Measurements from ENCODE around the gene SIM2. TPM values are rescaled to one million over a fixed set of nuclear protein-coding genes. Genes with fewer than 3 reads are reported as not detected.

The SIM2 gene
- total RNA-seq, 1 donor from 2014 or later, result not detected

DNA sequence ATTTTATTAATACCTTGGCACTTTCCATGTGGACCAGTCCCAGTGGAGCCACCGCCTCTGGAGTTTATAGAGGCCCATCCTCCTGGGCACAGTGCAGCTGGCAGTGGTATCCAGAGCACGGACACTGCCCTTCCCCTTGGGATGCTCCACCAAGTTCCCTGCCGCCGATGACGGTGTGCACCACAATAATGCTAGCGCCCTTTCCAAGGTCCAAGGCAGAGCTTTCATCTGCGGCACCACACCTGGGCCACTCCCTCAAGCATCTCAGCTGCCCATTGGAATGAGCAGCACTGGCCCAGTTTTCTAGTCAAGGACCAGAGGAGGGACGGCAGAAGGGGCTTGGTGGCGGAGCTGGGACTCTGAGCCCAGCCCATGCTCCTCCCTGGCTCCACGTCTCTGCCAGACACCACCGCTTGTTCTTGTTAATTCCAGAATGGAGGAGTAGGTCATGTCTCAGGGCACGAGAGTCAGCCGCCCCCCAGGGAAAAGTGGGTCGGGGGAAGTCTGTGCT is 24.5 kb downstream of the SIM2 start:
- Mint-ChIP-seq H3K27me3 (ENCODE audit: low read depth) (peaks cover 58% of the 10 kb centered on the region), H3K4me1 (no peaks in the 10 kb centered on the region)

DNA sequence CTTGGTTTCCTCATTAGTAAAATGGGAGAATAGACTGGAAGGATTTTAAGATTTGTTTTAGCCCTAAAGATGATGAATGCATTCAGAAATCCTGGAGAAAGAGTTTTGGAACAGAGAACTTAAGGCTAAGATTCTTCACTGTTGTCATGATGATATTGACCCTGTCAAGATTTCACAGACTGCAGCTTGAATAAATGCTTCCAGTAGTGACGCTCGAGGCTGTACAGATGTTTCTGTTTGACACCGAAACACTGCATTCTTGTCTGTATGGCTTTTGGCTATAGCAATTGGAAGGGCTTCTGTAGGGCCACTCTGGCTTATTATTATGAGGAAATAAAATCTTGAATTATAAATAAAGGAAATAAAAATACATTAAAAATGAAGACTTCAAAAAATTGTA is 25.7 kb downstream of the SIM2 start:
- Mint-ChIP-seq H3K27me3 (ENCODE audit: low read depth) (peaks cover 52% of the 10 kb centered on the region), H3K27ac (no peak overlapping the region), H3K36me3 (no peaks in the 10 kb centered on the region), H3K4me1 (peaks cover 2% of the 10 kb centered on the region), H3K9me3 (no peaks in the 10 kb centered on the region), H3K4me3 (no peak overlapping the region)
- DNase-seq (ENCODE audit: low spot score in 2 of 2, unreplicated experiment in 2 of 2), result no peak
- TF ChIP-seq, protein P1, sequence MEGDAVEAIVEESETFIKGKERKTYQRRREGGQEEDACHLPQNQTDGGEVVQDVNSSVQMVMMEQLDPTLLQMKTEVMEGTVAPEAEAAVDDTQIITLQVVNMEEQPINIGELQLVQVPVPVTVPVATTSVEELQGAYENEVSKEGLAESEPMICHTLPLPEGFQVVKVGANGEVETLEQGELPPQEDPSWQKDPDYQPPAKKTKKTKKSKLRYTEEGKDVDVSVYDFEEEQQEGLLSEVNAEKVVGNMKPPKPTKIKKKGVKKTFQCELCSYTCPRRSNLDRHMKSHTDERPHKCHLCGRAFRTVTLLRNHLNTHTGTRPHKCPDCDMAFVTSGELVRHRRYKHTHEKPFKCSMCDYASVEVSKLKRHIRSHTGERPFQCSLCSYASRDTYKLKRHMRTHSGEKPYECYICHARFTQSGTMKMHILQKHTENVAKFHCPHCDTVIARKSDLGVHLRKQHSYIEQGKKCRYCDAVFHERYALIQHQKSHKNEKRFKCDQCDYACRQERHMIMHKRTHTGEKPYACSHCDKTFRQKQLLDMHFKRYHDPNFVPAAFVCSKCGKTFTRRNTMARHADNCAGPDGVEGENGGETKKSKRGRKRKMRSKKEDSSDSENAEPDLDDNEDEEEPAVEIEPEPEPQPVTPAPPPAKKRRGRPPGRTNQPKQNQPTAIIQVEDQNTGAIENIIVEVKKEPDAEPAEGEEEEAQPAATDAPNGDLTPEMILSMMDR (IDR thresholded peaks at IDR 0.05; ENCODE audit: unreplicated experiment), result no peak

More for the DNA sequence above, 24.5 kb downstream of the SIM2 start:
- Mint-ChIP-seq H3K4me3 (no peak overlapping the region), H3K9me3 (no peaks in the 10 kb centered on the region), H3K36me3 (no peaks in the 10 kb centered on the region), H3K27ac (no peak overlapping the region)
- no peak for DNase-seq (ENCODE audit: low spot score in 2 of 2, unreplicated experiment in 2 of 2)
- TF ChIP-seq, protein P1 (IDR thresholded peaks at IDR 0.05; ENCODE audit: unreplicated experiment), result no peak

DNA sequence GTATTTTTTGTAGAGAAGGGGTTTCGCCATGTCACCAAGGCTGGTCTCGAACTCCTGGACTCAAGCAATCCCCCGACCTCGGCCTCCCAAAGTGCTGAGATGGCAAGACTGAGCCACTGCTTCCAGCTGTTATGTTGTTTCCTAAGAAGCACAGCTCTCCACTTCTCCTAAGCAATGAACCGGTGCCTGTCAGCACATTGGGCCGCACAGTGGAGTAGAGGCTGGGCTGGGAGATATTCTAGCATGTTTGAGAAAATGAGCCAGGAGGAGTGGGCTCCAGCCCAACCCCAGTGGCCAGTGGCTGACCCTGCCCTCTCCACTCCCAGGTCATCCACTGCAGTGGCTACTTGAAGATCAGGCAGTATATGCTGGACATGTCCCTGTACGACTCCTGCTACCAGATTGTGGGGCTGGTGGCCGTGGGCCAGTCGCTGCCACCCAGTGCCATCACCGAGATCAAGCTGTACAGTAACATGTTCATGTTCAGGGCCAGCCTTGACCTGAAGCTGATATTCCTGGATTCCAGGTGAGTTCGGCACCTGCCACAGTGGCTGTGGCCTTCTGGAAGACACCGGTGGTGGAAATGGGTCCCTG is 27.0 kb downstream of the SIM2 start:
- Mint-ChIP-seq H3K36me3 (no peaks in the 10 kb centered on the region), H3K9me3 (no peaks in the 10 kb centered on the region), H3K27me3 (ENCODE audit: low read depth) (peaks cover 53% of the 10 kb centered on the region), H3K27ac (no peak overlapping the region), H3K4me3 (no peak overlapping the region), H3K4me1 (peaks cover 2% of the 10 kb centered on the region)
- TF ChIP-seq, protein P1 (IDR thresholded peaks at IDR 0.05; ENCODE audit: unreplicated experiment), result no peak
- DNase-seq (ENCODE audit: low spot score in 2 of 2, unreplicated experiment in 2 of 2), result no peak

DNA sequence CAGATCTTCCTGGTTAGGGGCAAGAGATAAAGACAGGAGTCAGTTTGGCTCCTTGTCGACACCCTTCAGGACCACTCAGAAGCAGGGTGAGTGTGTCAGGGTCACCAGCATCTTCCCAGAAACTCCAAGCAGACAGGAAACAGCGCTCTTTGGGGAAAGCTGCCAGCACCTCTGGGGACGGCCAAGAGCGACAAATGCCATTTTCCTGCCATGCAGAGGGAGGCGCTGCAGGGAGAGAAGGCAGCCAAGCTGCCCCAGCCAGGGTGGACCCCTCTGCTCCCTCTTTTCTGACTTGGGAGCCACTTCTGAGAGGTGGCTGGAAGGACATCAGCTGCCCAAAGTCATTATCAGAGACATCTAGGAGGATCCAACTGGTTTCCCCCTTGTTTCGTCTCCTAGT is 29.0 kb downstream of the SIM2 start:
- H3K9me3 Mint-ChIP-seq, result no peaks in the 10 kb centered on the region
- no peaks in the 10 kb centered on the region for H3K36me3 Mint-ChIP-seq
- TF ChIP-seq, protein P1 (IDR thresholded peaks at IDR 0.05; ENCODE audit: unreplicated experiment), result no peak
- no peak overlapping the region for H3K27ac Mint-ChIP-seq
- H3K4me1 Mint-ChIP-seq, result peaks cover 2% of the 10 kb centered on the region
- no peak overlapping the region for H3K4me3 Mint-ChIP-seq
- peaks cover 53% of the 10 kb centered on the region for H3K27me3 Mint-ChIP-seq (ENCODE audit: low read depth)
- DNase-seq (ENCODE audit: low spot score in 2 of 2, unreplicated experiment in 2 of 2), result no peak

DNA sequence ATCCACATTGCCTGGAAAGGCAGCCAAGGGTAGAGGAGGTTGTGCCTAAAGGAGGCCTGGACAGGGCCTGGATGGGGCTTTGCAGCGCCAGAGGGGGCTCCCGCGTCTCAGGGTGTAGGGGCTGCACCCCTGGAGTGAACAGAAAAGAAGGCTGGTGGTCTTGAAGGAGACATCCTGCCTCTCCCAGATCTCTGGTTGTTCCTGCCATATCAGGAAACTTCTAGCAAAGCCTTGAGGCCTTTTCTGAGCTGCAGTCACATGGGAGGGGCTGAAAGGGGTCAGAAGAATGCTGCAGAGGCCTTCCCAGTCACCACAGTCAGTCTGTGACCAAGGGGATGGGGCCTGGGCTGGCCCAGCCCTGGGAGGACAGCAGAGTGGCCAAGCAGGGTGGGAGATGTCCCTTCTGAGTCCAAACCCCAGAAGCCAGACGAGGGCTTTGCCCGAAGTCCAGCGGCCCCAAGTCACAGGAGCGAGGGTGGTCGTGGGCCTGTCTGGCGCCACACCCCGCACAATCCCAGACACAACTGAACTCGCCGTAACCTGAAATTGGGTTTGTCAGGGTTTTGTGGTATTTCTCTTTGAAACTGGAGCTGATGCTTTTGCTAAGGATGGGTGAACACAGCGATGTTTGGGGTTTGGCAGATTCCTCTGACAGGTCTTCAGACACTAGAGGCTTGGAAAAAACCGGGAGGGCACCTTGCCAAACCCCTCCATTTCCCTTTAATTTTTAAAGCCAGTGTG is 29.6 kb downstream of the SIM2 start:
- DNase-seq (ENCODE audit: low spot score in 2 of 2, unreplicated experiment in 2 of 2), result no peak
- H3K4me1 Mint-ChIP-seq, result peaks cover 2% of the 10 kb centered on the region
- TF ChIP-seq, protein P1 (IDR thresholded peaks at IDR 0.05; ENCODE audit: unreplicated experiment), result no peak
- peaks cover 48% of the 10 kb centered on the region for H3K27me3 Mint-ChIP-seq (ENCODE audit: low read depth)
- no peaks in the 10 kb centered on the region for H3K9me3 Mint-ChIP-seq
- H3K4me3 Mint-ChIP-seq, result no peak overlapping the region
- H3K36me3 Mint-ChIP-seq, result no peaks in the 10 kb centered on the region
- H3K27ac Mint-ChIP-seq, result no peak overlapping the region

Measured in mesothelial cell of epicardium (in vitro differentiated cells).